Endodermal cell (in vitro differentiated cells): Measurements from ENCODE around the gene WASF2. TPM values are rescaled to one million over a fixed set of nuclear protein-coding genes. Genes with fewer than 3 reads are reported as not detected.

Source experiments
- DNase-seq: peaks from one replicate; pipeline ENCODE4 v3.0.0-alpha.2; 2017
- H3K27ac ChIP-seq: 2 replicates; pipeline ENCODE4 v1.5.1; 2013; ENCODE audit warnings: mild to moderate bottlenecking, low read depth, low read length, moderate library complexity
- H3K27me3 ChIP-seq: 2 replicates; pipeline ENCODE4 v1.6.1; 2013; ENCODE audit warnings: mild to moderate bottlenecking, low read length, moderate library complexity; ENCODE audit not compliant: insufficient read depth, control insufficient read depth, poor library complexity, severe bottlenecking
- H3K36me3 ChIP-seq: 2 replicates; pipeline ENCODE4 v1.7.0; 2013; ENCODE audit warnings: mild to moderate bottlenecking, low read length, moderate library complexity; ENCODE audit not compliant: control insufficient read depth, insufficient read depth
- H3K4me1 ChIP-seq: one replicate; pipeline ENCODE4 v1.7.0; 2013; ENCODE audit warnings: low read length; ENCODE audit not compliant: control insufficient read depth, insufficient read depth
- H3K4me3 ChIP-seq: 2 replicates; pipeline ENCODE4 v1.5.1; 2013; ENCODE audit warnings: mild to moderate bottlenecking, low read length, moderate library complexity
- H3K9ac ChIP-seq: 2 replicates; pipeline ENCODE4 v1.6.1; 2013; ENCODE audit warnings: mild to moderate bottlenecking, low read length, moderate library complexity; ENCODE audit not compliant: poor library complexity, severe bottlenecking; ENCODE audit errors: extremely low read depth
- H3K9me3 ChIP-seq: 2 replicates; pipeline ENCODE4 v1.6.1; 2013; ENCODE audit warnings: mild to moderate bottlenecking, low read length, moderate library complexity; ENCODE audit not compliant: control insufficient read depth
- H3K27ac Mint-ChIP-seq: 2 replicates; pipeline ENCODE4 v1.8.0; 2020; ENCODE audit warnings: mixed read lengths
- H3K27me3 Mint-ChIP-seq: 2 replicates; pipeline ENCODE4 v1.8.0; 2021; ENCODE audit warnings: mild to moderate bottlenecking, mixed read lengths; ENCODE audit not compliant: insufficient read depth
- H3K36me3 Mint-ChIP-seq: 2 replicates; pipeline ENCODE4 v1.8.0; 2020; ENCODE audit warnings: low read depth, mixed read lengths
- H3K4me1 Mint-ChIP-seq: 2 replicates; pipeline ENCODE4 v1.8.0; 2020; ENCODE audit warnings: mixed read lengths
- H3K4me3 Mint-ChIP-seq: 2 replicates; pipeline ENCODE4 v1.8.0; 2020; ENCODE audit warnings: mild to moderate bottlenecking, moderate library complexity, mixed read lengths
- H3K9me3 Mint-ChIP-seq: 2 replicates; pipeline ENCODE4 v1.8.0; 2020; ENCODE audit warnings: mild to moderate bottlenecking, mixed read lengths
- CTCF ChIP-seq: fragments of 200-600 bp; sonication (generic); conservative IDR thresholded peaks from 2 replicates; pipeline ENCODE4 v1.5.0; 2021; ENCODE audit warnings: antibody characterized with exemption, mild to moderate bottlenecking
- WGBS, 2 experiments: methylation state at CpG; one replicate each; pipeline versions ENCODE4 v1.1.5 to v1.1.7; 2013; ENCODE audit warnings: missing lambda C conversion rate in 2 of 2, mixed read lengths in 1 of 2; ENCODE audit not compliant: insufficient coverage in 1 of 2, insufficient read length in 1 of 2; 5-methylcytosine and 5-hydroxymethylcytosine counted together
- total RNA-seq, 2 donors: library from RNA; stranded (reverse); fragmentation: NEBNext Ultra II Directional in 1 of 2; extraction: Animal tissue kit (Norgen Biotek cat#: 25700) in 1 of 2; gene quantifications; 2 replicates in 1 of 2; 3 replicates in 1 of 2; pipeline ENCODE4 v1.2.1, GENCODE V29; 2021

The WASF2 gene
- total RNA-seq, 2 donors from 2014 or later, result 90.0 to 98.8 TPM

GRCh38 chr1:27478098-27478497 lies 11.9 kb downstream of the WASF2 start:
- H3K27ac ChIP-seq, result no peak overlapping the region

GRCh38 chr1:27476237-27476636 lies 13.7 kb downstream of the WASF2 start:
- H3K27ac ChIP-seq, result no peak overlapping the region
- H3K9ac ChIP-seq, result no peak overlapping the region
- no peaks in the 10 kb centered on the region for H3K9me3 ChIP-seq
- H3K36me3 ChIP-seq, result no peaks in the 10 kb centered on the region
- Mint-ChIP-seq H3K36me3 (peaks cover 20% of the 10 kb centered on the region), H3K4me1 (peaks cover 13% of the 10 kb centered on the region), H3K27ac (peak overlapping the region; percentile 52), H3K27me3 (no peaks in the 10 kb centered on the region), H3K4me3 (no peak overlapping the region), H3K9me3 (no peaks in the 10 kb centered on the region)
- DNase-seq, result no peak
- no peaks in the 10 kb centered on the region for H3K4me1 ChIP-seq
- H3K4me3 ChIP-seq, result no peak overlapping the region
- no peak for TF ChIP-seq CTCF
- no peaks in the 10 kb centered on the region for H3K27me3 ChIP-seq
- WGBS, 2 experiments, result 91 to 100% methylated on average over 1 to 2 of the region's 2 CpGs

More at GRCh38 chr1:27478098-27478497, 11.9 kb downstream of the WASF2 start:
- Histone ChIP-seq H3K4me1 (no peaks in the 10 kb centered on the region), H3K4me3 (no peak overlapping the region), H3K9ac (no peak overlapping the region), H3K27me3 (no peaks in the 10 kb centered on the region), H3K36me3 (no peaks in the 10 kb centered on the region), H3K9me3 (no peaks in the 10 kb centered on the region)
- TF ChIP-seq CTCF, result no peak
- Mint-ChIP-seq H3K4me3 (no peak overlapping the region), H3K4me1 (peaks cover 16% of the 10 kb centered on the region), H3K36me3 (peaks cover 15% of the 10 kb centered on the region), H3K9me3 (no peaks in the 10 kb centered on the region), H3K27ac (no peak overlapping the region), H3K27me3 (no peaks in the 10 kb centered on the region)
- no peak for DNase-seq
- 91 to 95% methylated on average over 2 to 4 of the region's 4 CpGs for WGBS, 2 experiments

GRCh38 chr1:27475720-27476119 lies 14.2 kb downstream of the WASF2 start:
- no peaks in the 10 kb centered on the region for H3K27me3 ChIP-seq
- H3K4me1 Mint-ChIP-seq, result peaks cover 13% of the 10 kb centered on the region
- no peaks in the 10 kb centered on the region for H3K27me3 Mint-ChIP-seq
- H3K4me3 ChIP-seq, result no peak overlapping the region
- 94 to 100% methylated on average over 3 to 4 of the region's 4 CpGs for WGBS, 2 experiments
- H3K27ac ChIP-seq, result no peak overlapping the region
- H3K4me1 ChIP-seq, result no peaks in the 10 kb centered on the region
- H3K9me3 ChIP-seq, result no peaks in the 10 kb centered on the region
- H3K9me3 Mint-ChIP-seq, result no peaks in the 10 kb centered on the region
- H3K27ac Mint-ChIP-seq, result no peak overlapping the region
- H3K36me3 Mint-ChIP-seq, result peaks cover 22% of the 10 kb centered on the region
- no peaks in the 10 kb centered on the region for H3K36me3 ChIP-seq
- H3K9ac ChIP-seq, result no peak overlapping the region
- H3K4me3 Mint-ChIP-seq, result no peak overlapping the region
- DNase-seq, result no peak
- no peak for TF ChIP-seq CTCF
